Measurements from ENCODE around the gene AIRE. TPM values are rescaled to one million over a fixed set of nuclear protein-coding genes. Genes with fewer than 3 reads are reported as not detected.

The AIRE gene
- total RNA-seq, 1 donor from 2014 or later: 0.13 TPM

GRCh38 chr21:44297525-44298290 is 12.0 kb downstream of the AIRE start:
- Mint-ChIP-seq H3K27me3 (ENCODE audit: low read depth) (no peaks in the 10 kb centered on the region), H3K4me3 (no peak overlapping the region), H3K36me3 (no peaks in the 10 kb centered on the region), H3K4me1 (peaks cover 20% of the 10 kb centered on the region), H3K27ac (no peak overlapping the region), H3K9me3 (no peaks in the 10 kb centered on the region)
- peak; percentile 69 to 86 for DNase-seq (ENCODE audit: low spot score in 2 of 2, unreplicated experiment in 2 of 2)
- TF ChIP-seq CTCF (IDR thresholded peaks at IDR 0.05; ENCODE audit: unreplicated experiment): peak; percentile 62

GRCh38 chr21:44298301-44298700 is 12.6 kb downstream of the AIRE start:
- Mint-ChIP-seq H3K27ac (no peak overlapping the region), H3K9me3 (no peaks in the 10 kb centered on the region), H3K4me3 (no peak overlapping the region), H3K36me3 (no peaks in the 10 kb centered on the region), H3K4me1 (peaks cover 21% of the 10 kb centered on the region), H3K27me3 (ENCODE audit: low read depth) (no peaks in the 10 kb centered on the region)
- no peak for DNase-seq (ENCODE audit: low spot score in 2 of 2, unreplicated experiment in 2 of 2)
- TF ChIP-seq CTCF (IDR thresholded peaks at IDR 0.05; ENCODE audit: unreplicated experiment): no peak

GRCh38 chr21:44299085-44299457 is 13.4 kb downstream of the AIRE start:
- no peaks in the 10 kb centered on the region for H3K27me3 Mint-ChIP-seq (ENCODE audit: low read depth)
- H3K4me3 Mint-ChIP-seq: peak overlapping the region; percentile 83
- H3K4me1 Mint-ChIP-seq: peaks cover 26% of the 10 kb centered on the region
- DNase-seq (ENCODE audit: low spot score in 2 of 2, unreplicated experiment in 2 of 2): no peak
- H3K27ac Mint-ChIP-seq: peak overlapping the region; percentile 95
- H3K36me3 Mint-ChIP-seq: no peaks in the 10 kb centered on the region
- no peaks in the 10 kb centered on the region for H3K9me3 Mint-ChIP-seq
- TF ChIP-seq CTCF (IDR thresholded peaks at IDR 0.05; ENCODE audit: unreplicated experiment): no peak

GRCh38 chr21:44299458-44300261 is 14.0 kb downstream of the AIRE start, which contains the start of gene PFKL:
TSS of gene PFKL (plus strand) at chr21:44300053. CDS start at chr21:44300106, 53 bp downstream.
- no peaks in the 10 kb centered on the region for H3K9me3 Mint-ChIP-seq
- H3K27me3 Mint-ChIP-seq (ENCODE audit: low read depth): no peaks in the 10 kb centered on the region
- no peaks in the 10 kb centered on the region for H3K36me3 Mint-ChIP-seq
- no peak for TF ChIP-seq CTCF (IDR thresholded peaks at IDR 0.05; ENCODE audit: unreplicated experiment)
- H3K4me1 Mint-ChIP-seq: peaks cover 27% of the 10 kb centered on the region
- peak within 1 kb of the TSS; percentile 95 for H3K27ac Mint-ChIP-seq
- H3K4me3 Mint-ChIP-seq: peak within 1 kb of the TSS; percentile 83
- peak; percentile 52 to 65 for DNase-seq (ENCODE audit: low spot score in 2 of 2, unreplicated experiment in 2 of 2)

- H3K36me3 Mint-ChIP-seq: no peaks in the 10 kb centered on the region
- H3K4me1 Mint-ChIP-seq: peaks cover 29% of the 10 kb centered on the region
- H3K27ac Mint-ChIP-seq: peak overlapping the region; percentile 34
- no peaks in the 10 kb centered on the region for H3K9me3 Mint-ChIP-seq
- H3K4me3 Mint-ChIP-seq: peak overlapping the region; percentile 76
- peak; percentile 52 to 73 for DNase-seq (ENCODE audit: low spot score in 2 of 2, unreplicated experiment in 2 of 2)
- no peaks in the 10 kb centered on the region for H3K27me3 Mint-ChIP-seq (ENCODE audit: low read depth)
- TF ChIP-seq CTCF (IDR thresholded peaks at IDR 0.05; ENCODE audit: unreplicated experiment): no peak
Measured at GRCh38 chr21:44300262-44300959, 14.7 kb downstream of the AIRE start.

All from mesothelial cell of epicardium (in vitro differentiated cells).